K562 (cell line): Measurements from ENCODE around the gene MRPL52. TPM values are rescaled to one million over a fixed set of nuclear protein-coding genes. Genes with fewer than 3 reads are reported as not detected.

Experiments used
- ATAC-seq: fragments of 200-7000 bp; cut with Tn5 transposase; 3 replicates; pipeline ENCODE4 v1.9.1; 2020; ENCODE audit warnings: moderate library complexity
- BruUV-seq: library from RNA; stranded (reverse); fragments of 400-500 nt; replicated peaks from 2 replicates; lab custom pipeline; 2021; lab: Mats Ljungman, UMichigan
- CTCF ChIA-PET: fragments of 300-600 bp; formaldehyde crosslinking; extraction: SDS; loops from one replicate; lab custom pipeline; 2021; ENCODE audit warnings: low intra/inter-chr PET ratio; lab: Yijun Ruan, JAX
- POLR2A ChIA-PET: fragments of 300-600, 350-650 bp; sonication (Branson Sonifier 250); formaldehyde crosslinking; extraction: SDS; loops from one replicate; lab custom pipeline; 2021; ENCODE audit warnings: antibody characterized with exemption, inconsistent platforms; lab: Yijun Ruan, JAX
- DNase-seq, 4 experiments: peaks; one replicate each; pipeline versions ENCODE4 v3.0.0 to v3.0.0-alpha.2; 2011 to 2018; ENCODE audit warnings: low spot score in 3 of 4, mixed read lengths in 3 of 4; ENCODE audit errors: extremely low read depth in 1 of 4
- FAIRE-seq: peaks from 2 replicates; lab custom pipeline; 2011; peaks lifted over from hg19 to GRCh38; lab: Jason Lieb, UNC
- H2AFZ ChIP-seq: 2 replicates; pipeline ENCODE4 v1.6.0; 2011; ENCODE audit warnings: low read depth, low read length, control low read depth, inconsistent platforms
- H3K27ac ChIP-seq: fragments of 200-600 bp; 3 replicates; pipeline ENCODE4 v1.8.0; 2011; ENCODE audit warnings: low read depth, mild to moderate bottlenecking, control low read depth, inconsistent platforms, low read length, moderate library complexity, mixed read lengths; ENCODE audit errors: extremely low read depth
- H3K27me3 ChIP-seq, 2 experiments: fragments of 300-600 bp in 1 of 2; 2 replicates in 1 of 2; 3 replicates in 1 of 2; pipeline versions ENCODE4 v1.6.0 to v1.8.0; 2011; ENCODE audit warnings: inconsistent platforms in 2 of 2, low read length in 2 of 2, mild to moderate bottlenecking in 1 of 2, mixed read lengths in 1 of 2, moderate library complexity in 1 of 2; ENCODE audit not compliant: control insufficient read depth in 2 of 2, insufficient read depth in 2 of 2
- H3K36me3 ChIP-seq: fragments of 300-600 bp; 3 replicates; pipeline ENCODE4 v1.8.0; 2011; ENCODE audit warnings: mild to moderate bottlenecking, low read length, inconsistent platforms; ENCODE audit not compliant: control insufficient read depth, insufficient read depth
- H3K4me1 ChIP-seq, 2 experiments: fragments of 200-600 bp in 1 of 2; replicated peaks in 1 of 2; 2 replicates in 1 of 2; 3 replicates in 1 of 2; pipeline versions ENCODE4 v1.5.1 to v1.8.0; 2011; ENCODE audit warnings: inconsistent platforms in 2 of 2, low read length in 2 of 2, mild to moderate bottlenecking in 1 of 2, mixed read lengths in 1 of 2, moderate library complexity in 1 of 2; ENCODE audit not compliant: control insufficient read depth in 2 of 2, insufficient read depth in 2 of 2
- H3K4me2 ChIP-seq: 2 replicates; pipeline ENCODE4 v1.6.1; 2011; ENCODE audit warnings: low read length, control low read depth, inconsistent platforms, mixed read lengths; ENCODE audit not compliant: insufficient read depth
- H3K4me3 ChIP-seq: fragments of 200-600 bp; sonication (generic), shearing (Covaris generic); 2 replicates; pipeline ENCODE4 v1.5.1; 2016; ENCODE audit warnings: control low read depth, inconsistent platforms
- H3K79me2 ChIP-seq: fragments of 200-600 bp; 3 replicates; pipeline ENCODE4 v1.8.0; 2011; ENCODE audit warnings: low read length, inconsistent platforms; ENCODE audit not compliant: control insufficient read depth, insufficient read depth
- H3K9ac ChIP-seq, 2 experiments: 2 replicates each; pipeline versions ENCODE4 v1.6.0 to v1.6.1; 2011; ENCODE audit warnings: low read depth in 2 of 2, low read length in 2 of 2, control low read depth in 1 of 2, inconsistent platforms in 1 of 2, mild to moderate bottlenecking in 1 of 2, mixed read lengths in 1 of 2; ENCODE audit not compliant: insufficient read depth in 1 of 2
- H3K9me1 ChIP-seq: one replicate; pipeline ENCODE4 v1.6.0; 2011; ENCODE audit warnings: inconsistent platforms, mild to moderate bottlenecking, low read length, moderate library complexity; ENCODE audit not compliant: control insufficient read depth, insufficient read depth
- H3K9me3 ChIP-seq: replicated peaks from 2 replicates; pipeline ENCODE4 v1.5.1; 2011; ENCODE audit warnings: low read depth, low read length, inconsistent platforms; ENCODE audit not compliant: control insufficient read depth, insufficient read depth
- H4K20me1 ChIP-seq: replicated peaks from 2 replicates; pipeline ENCODE4 v1.6.1; 2011; ENCODE audit warnings: low read length, inconsistent platforms, mixed read lengths; ENCODE audit not compliant: control insufficient read depth, insufficient read depth
- ATF1 ChIP-seq, 2 experiments: fragments of 450-650 bp in 1 of 2; IDR thresholded peaks; 2 replicates each; pipeline ENCODE4 v1.6.1; 2016; ENCODE audit warnings: missing compliant biosample characterization in 1 of 2, missing genetic modification characterization in 1 of 2
- CCNT2 ChIP-seq: IDR thresholded peaks from 2 replicates; pipeline ENCODE4 v1.6.1; 2011; ENCODE audit warnings: borderline replicate concordance, low read depth, mild to moderate bottlenecking, moderate library complexity, mixed read lengths, low read length; ENCODE audit not compliant: insufficient read length; ENCODE audit errors: extremely low read depth
- NCOR1 ChIP-seq: fragments of 450-650 bp; IDR thresholded peaks from 2 replicates; pipeline ENCODE4 v1.6.1; 2016; ENCODE audit warnings: mild to moderate bottlenecking, moderate library complexity
- NFIX ChIP-seq: fragments of 250-450 bp; sonication (Bioruptor Pico); IDR thresholded peaks from 2 replicates; pipeline ENCODE4 v1.4.0; 2020; ENCODE audit warnings: low read depth, mild to moderate bottlenecking, moderate library complexity
- RFX1 ChIP-seq: fragments of 450-650 bp; IDR thresholded peaks from 2 replicates; pipeline ENCODE4 v1.6.1; 2016; ENCODE audit warnings: mild to moderate bottlenecking, moderate library complexity
- SREBF2 ChIP-seq: sonication (generic); formaldehyde crosslinking; IDR thresholded peaks from 2 replicates; pipeline ENCODE4 v1.4.0; 2020; ENCODE audit warnings: mild to moderate bottlenecking, missing genetic modification reagents
- TAL1 ChIP-seq: fragments of 450-650 bp; IDR thresholded peaks from 2 replicates; pipeline ENCODE4 v1.6.1; 2016; ENCODE audit warnings: mild to moderate bottlenecking
- ZKSCAN1 ChIP-seq: fragments of 150-350 bp; IDR thresholded peaks from 2 replicates; pipeline ENCODE4 v1.6.1; 2016; ENCODE audit warnings: low read depth, low read length
- whole genome bisulfite sequencing: fragments of 100-300 bp; shearing (Covaris generic); methylation state at CpG from one replicate; pipeline ENCODE4 v1.1.6; 2016; ENCODE audit warnings: low coverage, mixed read lengths; ENCODE audit not compliant: insufficient coverage; ENCODE audit errors: missing lambda C conversion rate; 5-methylcytosine and 5-hydroxymethylcytosine counted together
- in situ Hi-C: fragments of 300-500 bp; cut with MboI; formaldehyde crosslinking; loops from 4 replicates; pipeline ENCODE4 v1.15.0; 2018; ENCODE audit warnings: inconsistent platforms, mixed read lengths
- intact Hi-C: fragments of 100-400 bp; cut with micrococcal nuclease; formaldehyde crosslinking; loops from 2 replicates; pipeline ENCODE4 v1.14.2; 2022
- polyA plus RNA-seq, 8 experiments: library from polyadenylated mRNA; depleted of rRNA in 4 of 8; stranded (reverse) in 5 of 8; unstranded in 3 of 8; fragments of >200 nt; fragmentation: Nextera tagmentation in 2 of 8; fragmentation: Illumina TruSeq in 1 of 8; extraction: Ambion mirVana in 2 of 8; extraction: Trizol in 1 of 8; gene quantifications; 2 replicates each; pipeline versions ENCODE4 v1.2.1 to v1.2.3, GENCODE V29; 2011 to 2014; ENCODE audit warnings: inconsistent platforms in 1 of 8, missing spikeins in 1 of 8
- total RNA-seq, 7 experiments: library from RNA; depleted of rRNA in 6 of 7; stranded (reverse); fragments of >200 nt in 6 of 7; fragmentation: Illumina TruSeq in 2 of 7; extraction: Trizol in 2 of 7; gene quantifications; 2 replicates each; pipeline versions ENCODE4 v1.2.1 to v1.2.3, GENCODE V29; 2011 to 2021; ENCODE audit warnings: low replicate concordance in 1 of 7
- TF ChIP-seq, protein P1 (sequence below): sonication (generic); formaldehyde crosslinking; IDR thresholded peaks from 2 replicates; pipeline ENCODE4 v1.8.0; 2022; ENCODE audit warnings: missing genetic modification reagents, mild to moderate bottlenecking, borderline replicate concordance
- TF ChIP-seq, protein P2 (sequence below): fragments of 250-450 bp; sonication (Bioruptor Pico); IDR thresholded peaks from 2 replicates; pipeline ENCODE4 v1.4.0; 2020; ENCODE audit warnings: mild to moderate bottlenecking, moderate library complexity
- TF ChIP-seq, protein P3 (sequence below): fragments of 450-650 bp; formaldehyde crosslinking; IDR thresholded peaks from 2 replicates; pipeline ENCODE4 v1.4.0; 2022; ENCODE audit warnings: mild to moderate bottlenecking, moderate library complexity

MRPL52 gene
- total and polyA plus RNA-seq, 9 of the 15 experiments (the other 6 are each of a cell fraction or from before 2014, with no cell fraction given) = 56.5 to 213 (median 168) TPM

DNA sequence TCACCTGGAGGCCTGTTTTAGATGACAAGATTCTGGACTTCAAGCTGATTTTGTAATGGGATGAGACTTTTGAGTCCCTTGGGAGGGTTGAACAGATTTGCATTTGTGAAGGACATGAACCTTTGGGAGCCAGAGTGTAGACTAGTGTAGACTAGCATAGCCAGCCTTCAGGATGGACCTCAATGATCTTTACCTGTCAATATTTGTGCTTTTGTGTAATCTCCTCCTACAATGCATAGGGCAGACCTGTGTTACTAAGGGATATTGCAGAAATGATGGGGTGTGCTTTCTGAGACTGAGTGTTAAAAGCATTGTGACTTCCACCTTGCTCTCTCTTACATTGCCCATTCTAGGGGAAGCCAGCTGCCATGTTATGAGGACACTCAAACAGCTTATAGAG, 32.0 kb downstream of the MRPL52 start:
- H4K20me1 ChIP-seq = no peaks in the 10 kb centered on the region
- in situ Hi-C loops = no loop called here
- no peaks in the 10 kb centered on the region for H3K79me2 ChIP-seq
- H3K4me3 ChIP-seq = no peak overlapping the region
- POLR2A ChIA-PET = interaction anchor here (1.1 to 2.9 kb wide), 2 partner anchors 10 to 17 kb away, joined by 4 to 10 read pairs; partner anchors contain the start of gene LRP10
- H3K9me1 ChIP-seq = no peaks in the 10 kb centered on the region
- H3K4me2 ChIP-seq = no peak overlapping the region
- no peaks in the 10 kb centered on the region; the same call in 1 of the 2 replicates for H3K9me3 ChIP-seq
- H3K4me1 ChIP-seq = peaks cover 0 to 11% of the 10 kb centered on the region in 2 experiments; a peak in 2 of 5 replicates
- ATAC-seq (no peak), DNase-seq (no peak), FAIRE-seq (no peak)
- intact Hi-C loops = no loop called here
- CTCF ChIA-PET = no interaction called here
- H3K27me3 ChIP-seq = no peaks in the 10 kb centered on the region
- no peak overlapping the region for H2AFZ ChIP-seq
- no peaks in the 10 kb centered on the region for H3K36me3 ChIP-seq
- BruUV-seq = no TSS peak
- TF ChIP-seq, protein P1, sequence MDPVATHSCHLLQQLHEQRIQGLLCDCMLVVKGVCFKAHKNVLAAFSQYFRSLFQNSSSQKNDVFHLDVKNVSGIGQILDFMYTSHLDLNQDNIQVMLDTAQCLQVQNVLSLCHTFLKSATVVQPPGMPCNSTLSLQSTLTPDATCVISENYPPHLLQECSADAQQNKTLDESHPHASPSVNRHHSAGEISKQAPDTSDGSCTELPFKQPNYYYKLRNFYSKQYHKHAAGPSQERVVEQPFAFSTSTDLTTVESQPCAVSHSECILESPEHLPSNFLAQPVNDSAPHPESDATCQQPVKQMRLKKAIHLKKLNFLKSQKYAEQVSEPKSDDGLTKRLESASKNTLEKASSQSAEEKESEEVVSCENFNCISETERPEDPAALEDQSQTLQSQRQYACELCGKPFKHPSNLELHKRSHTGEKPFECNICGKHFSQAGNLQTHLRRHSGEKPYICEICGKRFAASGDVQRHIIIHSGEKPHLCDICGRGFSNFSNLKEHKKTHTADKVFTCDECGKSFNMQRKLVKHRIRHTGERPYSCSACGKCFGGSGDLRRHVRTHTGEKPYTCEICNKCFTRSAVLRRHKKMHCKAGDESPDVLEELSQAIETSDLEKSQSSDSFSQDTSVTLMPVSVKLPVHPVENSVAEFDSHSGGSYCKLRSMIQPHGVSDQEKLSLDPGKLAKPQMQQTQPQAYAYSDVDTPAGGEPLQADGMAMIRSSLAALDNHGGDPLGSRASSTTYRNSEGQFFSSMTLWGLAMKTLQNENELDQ = no peak
- no peak overlapping the region for H3K9ac ChIP-seq
- no peak overlapping the region for H3K27ac ChIP-seq

DNA sequence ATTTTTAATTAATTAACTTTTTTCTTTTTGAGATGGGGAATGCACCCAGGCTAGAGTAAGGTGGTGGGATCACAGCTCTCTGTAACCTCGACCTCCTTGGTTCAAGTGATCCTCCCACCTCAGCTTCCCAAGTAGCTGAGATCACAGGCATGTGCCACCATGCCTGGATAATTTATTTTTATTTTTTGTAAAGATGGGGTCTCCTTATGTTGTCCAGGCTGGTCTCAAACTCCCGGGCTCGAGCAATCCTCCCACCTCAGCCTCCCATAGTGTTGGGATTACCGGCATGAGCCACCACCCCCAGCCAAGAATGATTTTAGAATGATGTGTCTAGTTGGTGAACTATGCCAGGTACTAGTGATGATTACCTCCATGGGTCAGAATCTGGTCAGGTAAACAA, 35.3 kb downstream of the MRPL52 start:
- no peak for FAIRE-seq
- no peak for ATAC-seq
- in situ Hi-C loops = no loop called here
- Histone ChIP-seq H3K9me1 (no peaks in the 10 kb centered on the region), H3K9me3 (no peaks in the 10 kb centered on the region), H3K27me3 (no peaks in the 10 kb centered on the region), H3K4me1 (peaks cover 6 to 14% of the 10 kb centered on the region in 2 experiments; a peak in 4 of 5 replicates), H4K20me1 (no peaks in the 10 kb centered on the region), H3K79me2 (no peaks in the 10 kb centered on the region), H3K36me3 (no peaks in the 10 kb centered on the region), H3K4me3 (no peak overlapping the region), H2AFZ (peak overlapping the region; percentile 56), H3K9ac (no peak overlapping the region), H3K27ac (no peak overlapping the region), H3K4me2 (peak overlapping the region; percentile 5; the same call in 1 of the 2 replicates)
- no peak for DNase-seq
- no TSS peak for BruUV-seq
- ChIA-PET CTCF (interaction anchor here (1.3 kb wide), 1 partner anchor 42 kb away, joined by 4 read pairs; no protein-coding TSS in a partner anchor), POLR2A (interaction anchor here (0.7 to 1.1 kb wide), 3 partner anchors 9 to 94 kb away, joined by 3 to 4 read pairs (median 3); no protein-coding TSS in a partner anchor)
- WGBS = 18% methylated on average over 4 of the region's 4 CpGs
- intact Hi-C loops = no loop called here
- TF ChIP-seq CCNT2 (no peak), TAL1 (no peak), ATF1 (CRISPR knock-in tag; IDR thresholded peaks at IDR 0.05) (no peak), ATF1 (tag; IDR thresholded peaks at IDR 0.05) (no peak), NCOR1 (no peak), ZKSCAN1 (no peak), SREBF2 (CRISPR knock-in tag) (no peak), NFIX (no peak), RFX1 (no peak)
- TF ChIP-seq, protein P2, sequence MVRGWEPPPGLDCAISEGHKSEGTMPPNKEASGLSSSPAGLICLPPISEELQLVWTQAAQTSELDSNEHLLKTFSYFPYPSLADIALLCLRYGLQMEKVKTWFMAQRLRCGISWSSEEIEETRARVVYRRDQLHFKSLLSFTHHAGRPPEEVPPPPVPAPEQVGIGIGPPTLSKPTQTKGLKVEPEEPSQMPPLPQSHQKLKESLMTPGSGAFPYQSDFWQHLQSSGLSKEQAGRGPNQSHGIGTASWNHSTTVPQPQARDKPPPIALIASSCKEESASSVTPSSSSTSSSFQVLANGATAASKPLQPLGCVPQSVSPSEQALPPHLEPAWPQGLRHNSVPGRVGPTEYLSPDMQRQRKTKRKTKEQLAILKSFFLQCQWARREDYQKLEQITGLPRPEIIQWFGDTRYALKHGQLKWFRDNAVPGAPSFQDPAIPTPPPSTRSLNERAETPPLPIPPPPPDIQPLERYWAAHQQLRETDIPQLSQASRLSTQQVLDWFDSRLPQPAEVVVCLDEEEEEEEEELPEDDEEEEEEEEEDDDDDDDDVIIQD (CRISPR knock-in tag) = no peak
- TF ChIP-seq, protein P3, sequence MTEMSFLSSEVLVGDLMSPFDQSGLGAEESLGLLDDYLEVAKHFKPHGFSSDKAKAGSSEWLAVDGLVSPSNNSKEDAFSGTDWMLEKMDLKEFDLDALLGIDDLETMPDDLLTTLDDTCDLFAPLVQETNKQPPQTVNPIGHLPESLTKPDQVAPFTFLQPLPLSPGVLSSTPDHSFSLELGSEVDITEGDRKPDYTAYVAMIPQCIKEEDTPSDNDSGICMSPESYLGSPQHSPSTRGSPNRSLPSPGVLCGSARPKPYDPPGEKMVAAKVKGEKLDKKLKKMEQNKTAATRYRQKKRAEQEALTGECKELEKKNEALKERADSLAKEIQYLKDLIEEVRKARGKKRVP (CRISPR knock-in tag) = no peak
